ENCODE data around the gene EXOSC10. TPM values are rescaled to one million over a fixed set of nuclear protein-coding genes. Genes with fewer than 3 reads are reported as not detected.

Gene EXOSC10
- total and polyA plus RNA-seq, 2 of the 4 experiments (the other 2 are of a cell fraction), result 64.5 to 66.0 TPM

- dilution Hi-C loops (cut with HindIII; ENCODE audit: low sequenced_read_pairs, unreplicated experiment), result no loop called here
- Histone ChIP-seq H3K36me3 (ENCODE audit: control insufficient read depth, insufficient read depth, low read length) (no peaks in the 10 kb centered on the region), H3K9ac (ENCODE audit: low read depth, low read length) (no peak overlapping the region), H3K23ac (ENCODE audit: low read depth, low read length) (no peak overlapping the region), H3K56ac (ENCODE audit: extremely low read depth, insufficient read depth, low read length) (no peak overlapping the region), H2BK120ac (ENCODE audit: low read depth, low read length) (no peak overlapping the region), H3K9me1 (ENCODE audit: insufficient read depth, low read length) (no peaks in the 10 kb centered on the region), H4K8ac (ENCODE audit: low read depth in 2 of 2, low read length in 2 of 2) (no peak overlapping the region), H3K27ac (ENCODE audit: insufficient read depth, low read length) (no peak overlapping the region), H4K20me1 (ENCODE audit: insufficient read depth, low read length) (no peaks in the 10 kb centered on the region), H2BK15ac (ENCODE audit: low read depth, low read length) (no peak overlapping the region), H4K91ac (ENCODE audit: insufficient read depth, low read depth, low read length) (no peak overlapping the region), H3K9me3 (ENCODE audit: control insufficient read depth, insufficient read depth, low read length) (no peaks in the 10 kb centered on the region), H3K27me3 (ENCODE audit: control insufficient read depth, insufficient read depth, low read length) (no peaks in the 10 kb centered on the region; the same call in 1 of the 2 replicates), H4K5ac (ENCODE audit: low read depth, low read length) (no peak overlapping the region), H3K14ac (replicated peaks; ENCODE audit: low read depth, low read length) (no peak overlapping the region), H2BK5ac (ENCODE audit: low read depth, low read length, poor library complexity, severe bottlenecking) (no peak overlapping the region), H2AFZ (replicated peaks; ENCODE audit: low read length, poor library complexity) (no peak overlapping the region), H2AK9ac (replicated peaks; ENCODE audit: low read depth, low read length, poor library complexity) (no peak overlapping the region), H2AK5ac (ENCODE audit: low read depth, low read length) (no peak overlapping the region), H3K18ac (ENCODE audit: low read depth, low read length) (no peak overlapping the region), H3K79me1 (ENCODE audit: low read depth in 1 of 2, low read length in 2 of 2) (no peaks in the 10 kb centered on the region), H3K4me3 (ENCODE audit: insufficient read depth, low read depth, low read length) (no peak overlapping the region), H2BK20ac (ENCODE audit: low read depth, low read length) (no peak overlapping the region), H3K4me2 (ENCODE audit: low read depth, low read length) (no peak overlapping the region), H3K4ac (ENCODE audit: low read depth, low read length) (no peak overlapping the region), H3K4me1 (ENCODE audit: control insufficient read depth, insufficient read depth, low read length) (no peaks in the 10 kb centered on the region)
- 20% methylated on average over 1 of the region's 16 CpGs; no CpG with 5 or more reads in 1 of the 2 experiments for WGBS, 2 experiments (ENCODE audit: extremely low coverage in 2 of 2, insufficient read length in 1 of 2)
- no TSS peak for BruUV-seq (replicated peaks)
- in situ Hi-C loops (cut with MboI; ENCODE audit: low sequenced_read_pairs), result no loop called here
- ATAC-seq (ENCODE audit: low read depth) (no peak), DNase-seq (no peak)
- intact Hi-C loops (cut with micrococcal nuclease), result no loop called here
- TF ChIP-seq CTCF (conservative IDR thresholded peaks at IDR 0.05; ENCODE audit: low read depth, low read length), result no peak
- TF ChIP-seq POLR2A (IDR thresholded peaks at IDR 0.05; ENCODE audit: low read depth, low read length), result no peak
- TF ChIP-seq CEBPB (IDR thresholded peaks at IDR 0.05; ENCODE audit: low read depth, low read length), result no peak
- no peak for TF ChIP-seq USF2 (IDR thresholded peaks at IDR 0.05; ENCODE audit: low read depth, low read length)
- no peak for TF ChIP-seq RCOR1 (IDR thresholded peaks at IDR 0.05; ENCODE audit: insufficient replicate concordance, low read length)
- TF ChIP-seq FOS (IDR thresholded peaks at IDR 0.05; ENCODE audit: low read depth, low read length), result no peak
- TF ChIP-seq MAFK (IDR thresholded peaks at IDR 0.05; ENCODE audit: low read depth, low read length), result no peak
- TF ChIP-seq MAZ (IDR thresholded peaks at IDR 0.05; ENCODE audit: borderline replicate concordance, low read depth, low read length), result no peak
- TF ChIP-seq MXI1 (IDR thresholded peaks at IDR 0.05; ENCODE audit: borderline replicate concordance, low read depth, low read length), result no peak
- TF ChIP-seq CHD1 (IDR thresholded peaks at IDR 0.05; ENCODE audit: low read depth, low read length), result no peak
- TF ChIP-seq SMC3 (IDR thresholded peaks at IDR 0.05; ENCODE audit: low read depth, low read length), result no peak
- TF ChIP-seq RFX5 (IDR thresholded peaks at IDR 0.05; ENCODE audit: low read depth, low read length), result no peak
- no peak for TF ChIP-seq BHLHE40 (IDR thresholded peaks at IDR 0.05; ENCODE audit: low read depth, low read length)
- no peak for TF ChIP-seq NFE2L2 (IDR thresholded peaks at IDR 0.05; ENCODE audit: low read depth, low read length)
- no peak for TF ChIP-seq ELK1 (IDR thresholded peaks at IDR 0.05; ENCODE audit: borderline replicate concordance, low read depth, low read length)
- TF ChIP-seq RAD21 (IDR thresholded peaks at IDR 0.05; ENCODE audit: low read length), result no peak
- CTCF ChIA-PET, result no interaction called here
- POLR2A ChIA-PET (ENCODE audit: unreplicated experiment), result no interaction called here
Measured at GRCh38 chr1:11044086-11044848, 55.4 kb downstream of the EXOSC10 start.

Data from IMR-90 (cell line).